NCI-H2171 (cell line): ENCODE measurements around the gene RGS6.

Experiments
- DNase-seq: peaks from one replicate; lab custom pipeline; 2025; lab: John Stamatoyannopoulos, UW

The RGS6 gene

GRCh38 chr14:72499746-72500145 is 567.5 kb downstream of the RGS6 start:
- DNase-seq, result no peak

GRCh38 chr14:72500234-72500838 is 568.1 kb downstream of the RGS6 start:
- DNase-seq, result no peak

GRCh38 chr14:72501439-72501838 is 569.2 kb downstream of the RGS6 start:
- no peak for DNase-seq

GRCh38 chr14:72503271-72503670 is 571.0 kb downstream of the RGS6 start:
- DNase-seq, result no peak

GRCh38 chr14:72503696-72504368 is 571.6 kb downstream of the RGS6 start:
- DNase-seq, result no peak

- no peak for DNase-seq
Measured at GRCh38 chr14:72510566-72510965, 578.3 kb downstream of the RGS6 start.

GRCh38 chr14:72512281-72512680 is 580.1 kb downstream of the RGS6 start:
- no peak for DNase-seq

- DNase-seq, result no peak
Measured at GRCh38 chr14:72512925-72513324, 580.7 kb downstream of the RGS6 start.

GRCh38 chr14:72513346-72513745 is 581.1 kb downstream of the RGS6 start:
- no peak for DNase-seq

GRCh38 chr14:72513965-72514659 is 581.9 kb downstream of the RGS6 start:
- peak; percentile 8 for DNase-seq

GRCh38 chr14:72514660-72515025 is 582.4 kb downstream of the RGS6 start:
- DNase-seq, result no peak

GRCh38 chr14:72515779-72516770 is 583.8 kb downstream of the RGS6 start:
- no peak for DNase-seq

- DNase-seq, result peak; percentile 67
Measured at GRCh38 chr14:72516936-72517700, 584.9 kb downstream of the RGS6 start.

GRCh38 chr14:72517736-72518135 is 585.5 kb downstream of the RGS6 start:
- DNase-seq, result no peak

GRCh38 chr14:72518809-72519377 is 586.7 kb downstream of the RGS6 start:
- no peak for DNase-seq

GRCh38 chr14:72519543-72519942 is 587.3 kb downstream of the RGS6 start:
- DNase-seq, result no peak

GRCh38 chr14:72521045-72521444 is 588.8 kb downstream of the RGS6 start:
- DNase-seq, result no peak

- DNase-seq, result no peak
Measured at GRCh38 chr14:72521968-72522741, 589.9 kb downstream of the RGS6 start.

GRCh38 chr14:72522847-72523246 is 590.6 kb downstream of the RGS6 start:
- no peak for DNase-seq
